GM12878 (cell line): ENCODE measurements around the gene CPS1. TPM values are rescaled to one million over a fixed set of nuclear protein-coding genes. Genes with fewer than 3 reads are reported as not detected.

ENCODE experiments used
- ATAC-seq: fragments of 200-7000 bp; cut with Tn5 transposase; 3 replicates; pipeline ENCODE4 v1.9.1; 2020; ENCODE audit warnings: mild to moderate bottlenecking, moderate library complexity
- BruUV-seq: library from RNA; stranded (reverse); fragments of 400-500 nt; replicated peaks from 2 replicates; lab custom pipeline; 2021; lab: Mats Ljungman, UMichigan
- CTCF ChIA-PET: fragments of 300-600 bp; sonication (Branson Sonifier 250); formaldehyde crosslinking; extraction: SDS; loops from one replicate; lab custom pipeline; 2021; ENCODE audit warnings: inconsistent platforms; lab: Yijun Ruan, JAX
- POLR2A ChIA-PET: fragments of 350-600 bp; formaldehyde crosslinking; extraction: SDS; loops from one replicate; lab custom pipeline; 2021; ENCODE audit warnings: inconsistent platforms; lab: Charles Lee
- RAD21 ChIA-PET: fragments of 300-600 bp; sonication (Branson Sonifier 250); formaldehyde crosslinking; loops from one replicate; lab custom pipeline; 2023; ENCODE audit warnings: antibody characterized with exemption; ENCODE audit not compliant: unreplicated experiment; lab: Charles Lee
- SMC1A ChIA-PET: fragments of 300-600 bp; sonication (Branson Sonifier 250); formaldehyde crosslinking; loops from one replicate; lab custom pipeline; 2023; ENCODE audit not compliant: unreplicated experiment, uncharacterized antibody; lab: Charles Lee
- DNase-seq: peaks from one replicate; pipeline ENCODE4 v3.0.0-alpha.2; 2011; ENCODE audit warnings: low read depth, low spot score
- FAIRE-seq: peaks from 3 replicates; lab custom pipeline; 2011; peaks lifted over from hg19 to GRCh38; lab: Jason Lieb, UNC
- H2AFZ ChIP-seq: 2 replicates; pipeline ENCODE4 v1.6.0; 2011; ENCODE audit warnings: low read depth, low read length, control low read depth; ENCODE audit not compliant: control insufficient read depth
- H3K27ac ChIP-seq: 2 replicates; pipeline ENCODE4 v1.5.1; 2011; ENCODE audit warnings: control low read depth; ENCODE audit not compliant: control insufficient read depth, insufficient read depth
- H3K27me3 ChIP-seq, 2 experiments: replicated peaks in 1 of 2; 2 replicates each; pipeline versions ENCODE4 v1.6.0 to v1.6.1; 2011; ENCODE audit warnings: low read length in 1 of 2; ENCODE audit not compliant: control insufficient read depth in 2 of 2, insufficient read depth in 2 of 2
- H3K36me3 ChIP-seq, 2 experiments: 2 replicates each; pipeline ENCODE4 v1.5.1; 2011; ENCODE audit warnings: low read length in 1 of 2; ENCODE audit not compliant: control insufficient read depth in 2 of 2, insufficient read depth in 2 of 2
- H3K4me1 ChIP-seq: 2 replicates; pipeline ENCODE4 v1.6.1; 2011; ENCODE audit warnings: mild to moderate bottlenecking, low read length, moderate library complexity, mixed read lengths; ENCODE audit not compliant: control insufficient read depth, insufficient read depth
- H3K4me2 ChIP-seq: 2 replicates; pipeline ENCODE4 v1.6.0; 2011; ENCODE audit warnings: control low read depth; ENCODE audit not compliant: control insufficient read depth, insufficient read depth
- H3K4me3 ChIP-seq: fragments of 200-600 bp; sonication (generic); 2 replicates; pipeline ENCODE4 v1.5.1; 2016
- H3K79me2 ChIP-seq: 2 replicates; pipeline ENCODE4 v1.6.0; 2011; ENCODE audit warnings: low read length; ENCODE audit not compliant: control insufficient read depth, insufficient read depth
- H3K9ac ChIP-seq: 2 replicates; pipeline ENCODE4 v1.8.0; 2011; ENCODE audit warnings: low read length, control low read depth, mixed read lengths; ENCODE audit not compliant: control insufficient read depth, insufficient read depth
- H3K9me3 ChIP-seq: replicated peaks from 3 replicates; pipeline ENCODE4 v1.5.1; 2011; ENCODE audit warnings: mild to moderate bottlenecking, low read length; ENCODE audit not compliant: control insufficient read depth, insufficient read depth
- H4K20me1 ChIP-seq: 2 replicates; pipeline ENCODE4 v1.6.0; 2011; ENCODE audit not compliant: control insufficient read depth, insufficient read depth
- CREM ChIP-seq: IDR thresholded peaks from 2 replicates; pipeline ENCODE4 v1.6.1; 2014; ENCODE audit warnings: antibody characterized with exemption, low read depth
- HCFC1 ChIP-seq: fragments of 150-350 bp; IDR thresholded peaks from 2 replicates; pipeline ENCODE4 v1.6.1; 2014; ENCODE audit warnings: low read length
- HDAC6 ChIP-seq: fragments of 200-600 bp; sonication (generic); IDR thresholded peaks from one replicate; pipeline ENCODE4 v1.8.0; 2017; ENCODE audit warnings: antibody characterized with exemption; ENCODE audit not compliant: unreplicated experiment
- MYC ChIP-seq: IDR thresholded peaks from 2 replicates; pipeline ENCODE4 v1.6.1; 2011; ENCODE audit warnings: mild to moderate bottlenecking, low read length, moderate library complexity, inconsistent platforms; ENCODE audit not compliant: insufficient read depth, insufficient replicate concordance, insufficient read length, severe bottlenecking
- NRF1 ChIP-seq: conservative IDR thresholded peaks from 2 replicates; pipeline ENCODE4 v1.6.1; 2011; ENCODE audit warnings: mild to moderate bottlenecking, low read depth, low read length, improper control_type of control experiment
- PML ChIP-seq: IDR thresholded peaks from 2 replicates; pipeline ENCODE4 v1.6.1; 2012; ENCODE audit warnings: low read length, inconsistent platforms
- POLR2AphosphoS5 ChIP-seq: IDR thresholded peaks from 2 replicates; pipeline ENCODE4 v1.6.1; 2011; ENCODE audit warnings: mild to moderate bottlenecking, low read length, inconsistent platforms
- SIX5 ChIP-seq: IDR thresholded peaks from 2 replicates; pipeline ENCODE4 v1.6.1; 2011; ENCODE audit warnings: mild to moderate bottlenecking, low read depth, low read length, moderate library complexity; ENCODE audit not compliant: severe bottlenecking
- SREBF2 ChIP-seq: IDR thresholded peaks from 2 replicates; pipeline ENCODE4 v1.6.1; 2012; ENCODE audit warnings: mild to moderate bottlenecking, low read length
- YBX1 ChIP-seq: fragments of 450-650 bp; IDR thresholded peaks from 2 replicates; pipeline ENCODE4 v1.6.1; 2016; ENCODE audit warnings: antibody characterized with exemption
- ZBED1 ChIP-seq: IDR thresholded peaks from 2 replicates; pipeline ENCODE4 v1.6.1; 2016; ENCODE audit warnings: borderline replicate concordance
- ZBTB33 ChIP-seq: fragments of 450-650 bp; IDR thresholded peaks from 2 replicates; pipeline ENCODE4 v1.6.1; 2017; ENCODE audit warnings: mild to moderate bottlenecking
- ZNF24 ChIP-seq: fragments of 450-650 bp; IDR thresholded peaks from 2 replicates; pipeline ENCODE4 v1.6.1; 2017; ENCODE audit warnings: antibody characterized with exemption, mild to moderate bottlenecking
- WGBS: methylation state at CpG from one replicate; pipeline ENCODE4 v1.1.6; 2016; ENCODE audit warnings: low lambda C conversion rate; ENCODE audit not compliant: insufficient replicate concordance, insufficient coverage; ENCODE audit errors: missing lambda C conversion rate; 5-methylcytosine and 5-hydroxymethylcytosine counted together
- in situ Hi-C: fragments of 300-500 bp; cut with MboI; formaldehyde crosslinking; loops from 9 replicates; pipeline ENCODE4 v1.14.3; 2018; ENCODE audit warnings: mixed read lengths
- intact Hi-C: fragments of 100-400 bp; cut with micrococcal nuclease; formaldehyde crosslinking; loops from one replicate; pipeline ENCODE4 v1.14.2; 2022; ENCODE audit not compliant: unreplicated experiment
- polyA plus RNA-seq, 11 experiments: library from polyadenylated mRNA; depleted of rRNA in 4 of 11; unstranded in 6 of 11; stranded (reverse) in 5 of 11; fragments of >200 nt; fragmentation: Nextera tagmentation in 4 of 11; fragmentation: Illumina TruSeq in 1 of 11; extraction: Ambion mirVana in 4 of 11; extraction: Trizol in 1 of 11; gene quantifications; 1 replicate in 1 of 11; 2 replicates in 10 of 11; pipeline versions ENCODE4 v1.2.1 to v1.2.3, GENCODE V29; 2011 to 2016; ENCODE audit warnings: inconsistent platforms in 2 of 11, missing spikeins in 2 of 11, low read depth in 1 of 11
- total RNA-seq, 4 experiments: library from RNA; depleted of rRNA in 3 of 4; stranded (reverse); fragments of >200 nt in 3 of 4; fragmentation: Illumina TruSeq in 1 of 4; extraction: Trizol in 1 of 4; gene quantifications; 2 replicates each; pipeline versions ENCODE4 v1.2.1 to v1.2.3, GENCODE V29; 2013 to 2021
- TF ChIP-seq, protein P1 (sequence below): fragments of 450-650 bp; IDR thresholded peaks from 2 replicates; pipeline ENCODE4 v1.6.1; 2016; ENCODE audit warnings: mild to moderate bottlenecking

The CPS1 gene
- total and polyA plus RNA-seq, 10 of the 15 experiments (the other 5 are each of a cell fraction or from before 2014, with no cell fraction given), result 0.20 to 4.6 (median 0.55) TPM

DNA sequence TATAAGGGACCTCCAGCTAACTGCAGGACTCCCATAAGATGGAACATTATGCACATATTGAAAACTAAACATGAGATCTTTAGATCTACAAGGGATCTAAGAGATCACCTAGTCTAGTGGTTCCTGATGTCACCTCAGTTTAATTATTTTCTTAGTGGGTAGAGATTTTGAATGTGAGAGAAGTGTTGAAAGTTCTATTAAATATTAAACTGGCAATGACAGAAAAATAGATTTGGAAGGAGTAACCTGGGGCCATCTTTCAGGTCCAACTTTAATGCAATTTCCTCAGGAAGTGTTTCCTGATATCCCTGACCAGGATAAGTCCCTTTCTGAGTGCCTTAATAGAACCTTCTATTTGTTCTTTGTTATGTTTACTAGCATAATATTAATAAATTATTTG is 29.1 kb upstream of the CPS1 start:
- ChIA-PET RAD21 (no interaction called here), SMC1A (no interaction called here), CTCF (interaction anchor here (1.1 to 2.3 kb wide), 3 partner anchors 16 to 51 kb away, joined by 3 to 14 read pairs (median 4); no protein-coding TSS in a partner anchor), POLR2A (no interaction called here)
- no peak overlapping the region for H3K4me3 ChIP-seq
- no peaks in the 10 kb centered on the region for H4K20me1 ChIP-seq
- no peak for ATAC-seq
- BruUV-seq, result no TSS peak
- no peaks in the 10 kb centered on the region for H3K79me2 ChIP-seq
- no peak for DNase-seq
- H3K36me3 ChIP-seq, result no peaks in the 10 kb centered on the region
- no peak for FAIRE-seq
- in situ Hi-C loops (no loop called here), intact Hi-C loops (no loop called here)
- H3K4me1 ChIP-seq, result no peaks in the 10 kb centered on the region
- no peak overlapping the region for H3K9ac ChIP-seq
- H3K27ac ChIP-seq, result no peak overlapping the region
- H3K9me3 ChIP-seq, result no peaks in the 10 kb centered on the region
- no peak overlapping the region for H3K4me2 ChIP-seq
- TF ChIP-seq ZNF24 (no peak), POLR2AphosphoS5 (no peak), HCFC1 (no peak), PML (no peak), HDAC6 (no peak)
- TF ChIP-seq, protein P1, sequence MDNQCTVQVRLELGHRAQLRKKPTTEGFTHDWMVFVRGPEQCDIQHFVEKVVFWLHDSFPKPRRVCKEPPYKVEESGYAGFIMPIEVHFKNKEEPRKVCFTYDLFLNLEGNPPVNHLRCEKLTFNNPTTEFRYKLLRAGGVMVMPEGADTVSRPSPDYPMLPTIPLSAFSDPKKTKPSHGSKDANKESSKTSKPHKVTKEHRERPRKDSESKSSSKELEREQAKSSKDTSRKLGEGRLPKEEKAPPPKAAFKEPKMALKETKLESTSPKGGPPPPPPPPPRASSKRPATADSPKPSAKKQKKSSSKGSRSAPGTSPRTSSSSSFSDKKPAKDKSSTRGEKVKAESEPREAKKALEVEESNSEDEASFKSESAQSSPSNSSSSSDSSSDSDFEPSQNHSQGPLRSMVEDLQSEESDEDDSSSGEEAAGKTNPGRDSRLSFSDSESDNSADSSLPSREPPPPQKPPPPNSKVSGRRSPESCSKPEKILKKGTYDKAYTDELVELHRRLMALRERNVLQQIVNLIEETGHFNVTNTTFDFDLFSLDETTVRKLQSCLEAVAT, result no peak
- H3K27me3 ChIP-seq, result no peaks in the 10 kb centered on the region
- H2AFZ ChIP-seq, result no peak overlapping the region

DNA sequence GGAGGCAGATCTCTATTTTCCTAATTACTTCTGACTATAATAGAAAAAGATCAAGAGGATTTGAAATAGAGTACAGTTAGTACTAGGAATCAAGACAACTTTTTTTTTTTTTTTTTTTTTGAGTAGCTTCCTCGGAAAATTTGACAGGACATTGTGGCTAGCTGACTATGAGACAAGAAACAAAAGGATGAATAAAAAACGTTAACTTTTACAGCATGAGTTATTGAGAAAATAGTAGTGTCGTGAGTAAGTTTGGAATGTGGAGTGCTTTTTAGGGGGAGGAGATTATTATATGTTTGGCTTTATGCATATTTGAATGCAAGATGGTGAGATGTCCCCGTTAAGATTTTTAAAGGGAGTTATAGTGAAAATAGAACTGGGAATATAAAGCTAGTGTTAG is 27.7 kb upstream of the CPS1 start:
- TF ChIP-seq YBX1 (no peak), CREM (no peak), SREBF2 (no peak), ZBED1 (no peak), MYC (no peak), SIX5 (no peak), ZBTB33 (no peak), NRF1 (no peak)

More for the DNA sequence above, 27.7 kb upstream of the CPS1 start:
- Histone ChIP-seq H3K9ac (no peak overlapping the region), H3K9me3 (no peaks in the 10 kb centered on the region), H3K79me2 (no peaks in the 10 kb centered on the region), H3K4me2 (no peak overlapping the region), H3K27me3 (no peaks in the 10 kb centered on the region), H3K4me1 (no peaks in the 10 kb centered on the region), H2AFZ (no peak overlapping the region), H3K36me3 (no peaks in the 10 kb centered on the region), H4K20me1 (no peaks in the 10 kb centered on the region), H3K27ac (no peak overlapping the region), H3K4me3 (no peak overlapping the region)
- SMC1A ChIA-PET, result interaction anchor here (0.9 to 1.3 kb wide), 2 partner anchors 11 to 26 kb away, joined by 3 to 4 read pairs; no protein-coding TSS in a partner anchor
- FAIRE-seq (no peak), DNase-seq (no peak), ATAC-seq (no peak)
- intact Hi-C loops, result no loop called here
- no TSS peak for BruUV-seq
- RAD21 ChIA-PET, result no interaction called here
- POLR2A ChIA-PET, result interaction anchor here (0.6 kb wide), 2 partner anchors 26 to 58 kb away, joined by 3 to 4 read pairs; no protein-coding TSS in a partner anchor
- CTCF ChIA-PET, result interaction anchor here (1.4 to 2.3 kb wide), 2 partner anchors 25 to 49 kb away, joined by 4 to 14 read pairs; no protein-coding TSS in a partner anchor
- WGBS, result 30% methylated on average over 4 of the region's 4 CpGs
- in situ Hi-C loops, result no loop called here
